Neural cell (in vitro differentiated cells): ENCODE measurements around the gene FGR. TPM values are rescaled to one million over a fixed set of nuclear protein-coding genes. Genes with fewer than 3 reads are reported as not detected.
"Not testable (repeated sequence)": the region's sequence is repeated elsewhere in the genome, so short reads cannot be mapped to it uniquely, and the experiment has no call there.

Experiments used
- H2AFZ ChIP-seq: fragments of 200-600, 300-800 bp; sonication (generic), shearing (Covaris generic); 2 replicates; pipeline ENCODE4 v1.6.0; 2014; ENCODE audit warnings: low read depth, mild to moderate bottlenecking, antibody characterized with exemption, low read length, moderate library complexity
- H3F3A ChIP-seq: fragments of 200-600 bp; shearing (Covaris generic); 2 replicates; pipeline ENCODE4 v1.6.1; 2016; ENCODE audit warnings: mild to moderate bottlenecking, moderate library complexity, mixed read lengths, antibody characterized with exemption, low read length; ENCODE audit not compliant: insufficient read depth, poor library complexity, severe bottlenecking
- H3K27ac ChIP-seq: fragments of 200-600, 300-800 bp; sonication (generic), shearing (Covaris generic); 2 replicates; pipeline ENCODE4 v1.5.1; 2014; ENCODE audit warnings: mild to moderate bottlenecking, low read length, moderate library complexity
- H3K27me3 ChIP-seq: fragments of 300-800, 200-600 bp; sonication (generic), shearing (Covaris generic); 2 replicates; pipeline ENCODE4 v1.6.0; 2014; ENCODE audit warnings: mild to moderate bottlenecking, low read depth, low read length, moderate library complexity; ENCODE audit not compliant: insufficient read depth
- H3K36me3 ChIP-seq: fragments of 300-800, 200-600 bp; sonication (generic), shearing (Covaris generic); 2 replicates; pipeline ENCODE4 v1.5.1; 2014; ENCODE audit warnings: mild to moderate bottlenecking, antibody characterized with exemption, low read length, moderate library complexity; ENCODE audit not compliant: insufficient read depth
- H3K4me2 ChIP-seq: fragments of 300-800, 200-600 bp; sonication (generic), shearing (Covaris generic); 2 replicates; pipeline ENCODE4 v1.6.0; 2014; ENCODE audit warnings: mild to moderate bottlenecking, low read length
- H3K4me3 ChIP-seq: fragments of 300-800, 200-600 bp; sonication (generic), shearing (Covaris generic); 2 replicates; pipeline ENCODE4 v1.5.1; 2014; ENCODE audit warnings: mild to moderate bottlenecking, low read length, moderate library complexity
- H3K79me2 ChIP-seq: fragments of 200-600 bp; shearing (Covaris generic); replicated peaks from 2 replicates; pipeline ENCODE4 v1.6.0; 2014; ENCODE audit warnings: mild to moderate bottlenecking, low read length, moderate library complexity; ENCODE audit not compliant: insufficient read depth
- H3K9ac ChIP-seq: fragments of 300-800, 200-600 bp; sonication (generic), shearing (Covaris generic); 2 replicates; pipeline ENCODE4 v1.6.1; 2016; ENCODE audit warnings: mild to moderate bottlenecking, low read length, mixed read lengths
- H3K9me2 ChIP-seq: fragments of 200-600 bp; shearing (Covaris generic); 2 replicates; pipeline ENCODE4 v1.6.1; 2016; ENCODE audit warnings: mild to moderate bottlenecking, low read length, mixed read lengths; ENCODE audit not compliant: insufficient read depth
- H3K9me3 ChIP-seq: fragments of 200-600, 300-800 bp; sonication (generic), shearing (Covaris generic); 2 replicates; pipeline ENCODE4 v1.6.1; 2016; ENCODE audit warnings: mild to moderate bottlenecking, mixed run types, low read length, moderate library complexity, mixed read lengths
- H4K20me1 ChIP-seq: fragments of 200-600 bp; shearing (Covaris generic); 2 replicates; pipeline ENCODE4 v1.6.1; 2016; ENCODE audit warnings: mild to moderate bottlenecking, mixed run types; ENCODE audit not compliant: insufficient read depth
- CTCF ChIP-seq: fragments of 450-650 bp; IDR thresholded peaks from 2 replicates; pipeline ENCODE4 v1.5.1; 2014; ENCODE audit warnings: antibody characterized with exemption, mild to moderate bottlenecking, moderate library complexity; ENCODE audit not compliant: poor library complexity, severe bottlenecking
- EP300 ChIP-seq: fragments of 450-650 bp; conservative IDR thresholded peaks from 2 replicates; pipeline ENCODE4 v1.6.1; 2014; ENCODE audit warnings: antibody characterized with exemption, mild to moderate bottlenecking, moderate library complexity; ENCODE audit not compliant: poor library complexity, severe bottlenecking
- EZH2 ChIP-seq: fragments of 200-600, 300-800 bp; shearing (Covaris generic), sonication (generic); IDR thresholded peaks from 2 replicates; pipeline ENCODE4 v1.6.1; 2014; ENCODE audit warnings: antibody characterized with exemption, low read length, borderline replicate concordance, mild to moderate bottlenecking; ENCODE audit not compliant: insufficient read depth, poor library complexity, severe bottlenecking
- MXI1 ChIP-seq: fragments of 450-650 bp; conservative IDR thresholded peaks from 2 replicates; pipeline ENCODE4 v1.6.1; 2014; ENCODE audit warnings: antibody characterized with exemption, mild to moderate bottlenecking; ENCODE audit not compliant: poor library complexity, severe bottlenecking
- POLR2AphosphoS5 ChIP-seq: IDR thresholded peaks from 2 replicates; pipeline ENCODE4 v1.6.1; 2012
- RAD21 ChIP-seq: fragments of 450-650 bp; conservative IDR thresholded peaks from 2 replicates; pipeline ENCODE4 v1.6.1; 2014; ENCODE audit warnings: antibody characterized with exemption, mild to moderate bottlenecking, moderate library complexity
- REST ChIP-seq: IDR thresholded peaks from 2 replicates; pipeline ENCODE4 v1.6.1; 2012; ENCODE audit warnings: borderline replicate concordance
- SMC3 ChIP-seq: fragments of 450-650 bp; conservative IDR thresholded peaks from 2 replicates; pipeline ENCODE4 v1.6.1; 2014; ENCODE audit warnings: antibody characterized with exemption, mild to moderate bottlenecking, moderate library complexity; ENCODE audit not compliant: poor library complexity
- TAF1 ChIP-seq: IDR thresholded peaks from 2 replicates; pipeline ENCODE4 v1.6.1; 2012; ENCODE audit warnings: low read depth
- polyA plus RNA-seq: library from polyadenylated mRNA; depleted of rRNA; stranded (reverse); fragments of >200 nt; gene quantifications from 2 replicates; pipeline ENCODE4 v1.2.3, GENCODE V29; 2014

Gene FGR
- polyA plus RNA-seq, 1 donor from 2014 or later = not detected

- Histone ChIP-seq H4K20me1 (no peaks in the 10 kb centered on the region), H3K4me2 (no peak overlapping the region), H3F3A (no peaks in the 10 kb centered on the region), H3K4me3 (no peak overlapping the region), H3K9me2 (no peaks in the 10 kb centered on the region), H3K9me3 (no peaks in the 10 kb centered on the region), H3K27ac (no peak overlapping the region), H2AFZ (no peak overlapping the region), H3K36me3 (no peaks in the 10 kb centered on the region), H3K79me2 (no peaks in the 10 kb centered on the region), H3K27me3 (no peaks in the 10 kb centered on the region), H3K9ac (no peak overlapping the region)
- no peak for TF ChIP-seq EP300
- no peak for TF ChIP-seq MXI1
- no peak for TF ChIP-seq EZH2
- no peak for TF ChIP-seq CTCF
- TF ChIP-seq SMC3 = no peak
- TF ChIP-seq TAF1 = no peak
- TF ChIP-seq POLR2AphosphoS5 = no peak
- no peak for TF ChIP-seq RAD21
- no peak for TF ChIP-seq REST
Observed at GRCh38 chr1:27682351-27682944, 47.5 kb upstream of the FGR start.

- H3K27me3 ChIP-seq, H3K27ac ChIP-seq, H3K9me2 ChIP-seq, H4K20me1 ChIP-seq, H3K4me2 ChIP-seq, H2AFZ ChIP-seq, H3F3A ChIP-seq, H3K79me2 ChIP-seq, H3K4me3 ChIP-seq, H3K9me3 ChIP-seq, H3K36me3 ChIP-seq, H3K9ac ChIP-seq: not testable (repeated sequence)
Observed at GRCh38 chr1:27681580-27681979, 46.6 kb upstream of the FGR start.

- H3K9me2 ChIP-seq, H3K4me2 ChIP-seq, H3K79me2 ChIP-seq, H4K20me1 ChIP-seq, H3K9ac ChIP-seq, H3K36me3 ChIP-seq, H2AFZ ChIP-seq, H3K4me3 ChIP-seq, H3F3A ChIP-seq, H3K9me3 ChIP-seq, H3K27ac ChIP-seq, H3K27me3 ChIP-seq: not testable (repeated sequence)
Observed at GRCh38 chr1:27680225-27680791, 45.3 kb upstream of the FGR start.
